GM19023 (cell line): ENCODE results near the gene RNF40.

Experiments used
- ATAC-seq: cut with Tn5 transposase; IDR thresholded peaks from one replicate; pipeline ENCODE4 v1.9.1; 2021; ENCODE audit warnings: mild to moderate bottlenecking, moderate library complexity; ENCODE audit not compliant: unreplicated experiment

The RNF40 gene

DNA sequence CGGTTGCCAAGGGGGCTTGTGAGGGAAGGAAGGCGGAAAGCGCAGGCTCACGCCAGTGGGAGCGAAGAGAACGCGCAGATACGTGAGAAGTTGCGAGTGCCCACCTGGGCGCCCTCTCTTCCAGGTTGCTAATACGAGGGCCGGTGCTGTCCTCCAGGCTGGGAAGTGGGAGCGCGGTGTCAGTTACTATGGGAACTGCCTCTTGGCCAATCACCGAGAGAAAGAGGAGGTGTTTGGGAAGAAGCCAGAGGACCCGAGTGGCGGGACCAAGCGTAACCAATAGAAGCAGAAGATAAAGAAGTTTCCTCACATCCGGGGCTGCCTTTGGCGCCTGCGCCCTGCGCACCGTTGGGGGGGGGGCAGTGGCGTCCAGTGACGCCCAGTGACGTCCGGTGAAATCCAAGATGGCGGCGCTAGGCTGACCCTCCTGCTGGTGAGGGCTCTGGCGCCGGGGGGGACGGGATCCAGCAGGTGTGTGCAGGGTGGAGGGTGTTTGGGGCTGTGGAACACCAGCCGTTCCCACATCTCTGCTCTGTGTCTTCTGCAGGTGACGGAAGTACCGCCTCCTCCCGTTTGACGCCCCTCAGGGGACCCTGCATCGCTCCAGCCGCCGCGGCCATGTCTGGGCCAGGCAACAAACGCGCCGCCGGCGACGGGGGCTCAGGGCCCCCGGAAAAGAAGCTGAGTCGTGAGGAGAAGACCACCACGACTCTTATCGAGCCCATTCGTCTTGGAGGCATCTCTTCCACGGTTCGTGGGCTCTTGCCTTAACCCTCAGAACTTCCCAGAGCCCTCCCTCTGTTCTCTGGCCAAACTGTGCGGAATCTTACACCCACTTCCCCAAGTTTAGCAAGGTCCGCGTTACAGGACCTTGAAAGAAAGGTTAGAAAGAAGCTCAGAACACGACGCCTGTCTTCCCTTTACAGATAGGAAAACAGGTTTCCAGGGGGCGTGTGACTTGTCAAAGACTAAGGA is at the start of gene RNF40, which contains the start of gene CFAP119:
RNF40 (plus strand) TSS at position 395 of the 975 bp plus-strand sequence; CDS start at position 619, 224 bp downstream.
CFAP119 (minus strand) TSS at position 135 of the 975 bp plus-strand sequence. CDS start 314 bp downstream, outside the sequence.
- peak; percentile 84 for ATAC-seq

DNA sequence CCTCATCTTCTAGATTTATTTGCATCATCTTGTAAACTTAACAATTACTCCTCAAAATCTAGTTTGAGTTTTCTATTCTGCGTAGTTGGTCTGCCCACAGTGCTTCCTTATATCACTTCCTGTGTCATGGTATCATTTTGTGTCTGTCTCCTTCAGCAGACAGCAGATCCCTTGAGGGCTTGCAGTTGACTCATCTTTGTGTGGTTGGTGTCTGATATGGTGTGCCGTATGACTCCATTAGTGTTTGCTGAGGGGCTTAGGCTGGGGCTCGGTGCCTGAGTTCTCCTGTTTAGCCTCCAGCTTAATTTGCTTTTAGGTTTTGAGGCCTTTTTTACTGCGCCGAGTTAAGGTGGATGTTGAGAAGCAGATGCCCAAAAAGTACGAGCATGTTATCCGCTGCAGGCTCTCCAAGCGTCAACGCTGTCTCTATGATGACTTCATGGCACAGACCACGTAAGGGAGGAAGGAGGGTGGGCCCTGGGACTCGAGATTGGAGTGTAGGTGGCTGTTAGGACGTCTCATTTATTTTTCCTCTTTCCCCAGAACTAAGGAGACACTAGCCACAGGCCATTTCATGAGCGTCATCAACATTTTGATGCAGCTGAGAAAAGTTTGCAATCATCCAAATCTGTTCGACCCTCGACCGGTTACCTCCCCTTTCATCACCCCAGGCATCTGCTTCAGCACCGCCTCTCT is 46.2 kb upstream of the RNF40 start:
- ATAC-seq: no peak

DNA sequence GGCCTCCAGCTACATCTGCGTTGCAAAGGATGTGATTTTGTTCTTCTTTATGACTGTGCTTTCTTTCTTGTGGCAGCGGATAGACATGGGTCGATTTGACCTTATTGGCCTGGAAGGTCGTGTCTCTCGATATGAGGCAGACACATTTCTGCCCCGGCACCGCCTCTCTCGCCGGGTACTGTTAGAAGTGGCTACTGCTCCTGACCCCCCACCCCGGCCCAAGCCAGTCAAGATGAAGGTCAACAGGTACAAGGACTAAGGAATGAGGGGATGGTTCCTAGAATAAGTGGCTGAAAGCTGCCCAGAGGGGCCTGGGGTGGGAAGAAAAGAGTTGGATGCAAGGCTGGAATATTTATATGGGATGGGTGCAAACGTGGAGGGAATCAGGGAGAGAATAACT is 42.0 kb upstream of the RNF40 start:
- no peak for ATAC-seq

DNA sequence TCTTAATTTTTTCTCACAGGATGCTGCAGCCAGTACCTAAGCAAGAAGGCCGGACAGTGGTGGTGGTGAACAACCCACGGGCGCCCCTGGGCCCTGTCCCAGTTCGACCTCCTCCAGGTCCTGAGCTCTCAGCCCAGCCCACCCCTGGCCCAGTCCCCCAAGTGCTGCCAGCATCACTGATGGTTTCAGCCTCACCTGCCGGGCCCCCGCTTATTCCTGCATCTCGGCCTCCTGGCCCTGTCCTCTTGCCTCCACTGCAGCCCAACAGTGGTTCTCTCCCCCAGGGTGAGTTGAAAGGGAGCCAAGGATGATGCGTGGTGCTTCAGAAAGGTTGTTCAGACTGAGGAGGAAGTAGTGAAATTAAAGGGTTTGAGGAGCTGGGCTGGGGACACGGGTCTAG is 41.4 kb upstream of the RNF40 start:
- no peak for ATAC-seq

DNA sequence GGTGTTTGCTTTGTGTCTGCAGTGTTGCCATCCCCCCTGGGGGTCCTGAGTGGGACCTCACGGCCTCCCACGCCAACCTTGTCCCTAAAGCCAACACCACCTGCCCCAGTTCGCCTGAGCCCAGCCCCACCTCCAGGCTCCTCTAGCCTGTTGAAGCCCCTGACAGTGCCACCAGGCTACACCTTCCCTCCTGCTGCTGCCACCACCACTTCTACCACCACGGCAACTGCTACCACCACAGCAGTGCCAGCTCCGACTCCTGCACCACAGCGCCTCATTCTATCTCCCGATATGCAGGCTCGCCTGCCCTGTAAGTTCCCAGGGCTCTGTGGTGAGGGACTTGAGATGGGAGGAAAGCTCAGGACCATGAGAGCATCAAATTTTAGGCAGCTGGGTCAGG is 41.0 kb upstream of the RNF40 start:
- no peak for ATAC-seq

DNA sequence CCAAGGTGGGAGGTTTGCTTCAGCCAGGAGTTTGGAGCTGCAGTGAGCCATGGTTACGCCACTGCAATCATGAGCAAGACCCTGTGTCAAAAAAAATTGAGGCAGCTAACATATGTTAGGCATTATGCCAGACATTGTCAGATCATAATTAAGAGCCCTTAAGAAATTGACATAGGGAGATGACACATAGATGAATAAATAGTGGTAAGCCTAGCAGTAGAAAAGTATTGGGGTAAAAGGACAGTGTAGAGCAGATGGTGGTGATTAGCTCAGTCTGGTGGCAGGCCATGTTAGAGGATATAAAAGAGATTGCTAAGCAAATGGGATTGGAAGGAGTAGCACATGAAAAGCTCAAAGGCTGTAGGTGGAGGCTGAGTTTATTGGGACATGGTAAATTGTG is 40.5 kb upstream of the RNF40 start:
- ATAC-seq: no peak

DNA sequence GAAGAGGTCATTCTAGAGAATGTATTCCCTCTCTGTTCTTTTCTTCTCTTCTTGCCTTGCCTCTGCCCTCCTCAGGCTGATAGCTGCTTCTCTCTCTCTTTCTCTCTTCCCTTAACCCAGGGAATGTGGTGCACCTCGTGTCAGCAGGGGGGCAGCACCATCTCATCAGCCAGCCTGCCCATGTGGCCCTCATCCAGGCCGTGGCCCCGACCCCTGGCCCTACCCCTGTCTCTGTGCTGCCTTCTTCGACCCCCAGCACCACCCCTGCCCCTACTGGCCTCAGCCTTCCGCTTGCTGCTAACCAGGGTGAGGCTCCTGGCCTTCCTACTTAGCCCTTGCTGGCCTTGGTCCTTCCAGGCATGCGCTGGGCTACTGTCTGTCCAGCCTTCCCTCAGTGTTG is 39.7 kb upstream of the RNF40 start:
- no peak for ATAC-seq

DNA sequence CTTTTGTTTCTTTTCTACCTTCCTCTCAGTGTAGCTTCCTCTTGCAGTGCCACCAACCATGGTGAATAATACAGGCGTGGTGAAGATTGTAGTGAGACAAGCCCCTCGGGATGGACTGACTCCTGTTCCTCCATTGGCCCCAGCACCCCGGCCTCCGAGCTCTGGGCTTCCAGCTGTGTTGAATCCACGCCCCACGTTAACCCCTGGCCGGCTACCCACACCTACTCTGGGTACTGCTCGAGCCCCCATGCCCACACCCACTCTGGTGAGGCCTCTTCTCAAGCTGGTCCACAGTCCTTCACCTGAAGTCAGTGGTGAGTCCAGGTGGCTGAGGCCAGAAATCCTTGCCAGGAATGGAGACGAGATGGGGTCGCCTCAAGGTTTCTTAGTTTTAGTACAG is 39.2 kb upstream of the RNF40 start:
- ATAC-seq: no peak

DNA sequence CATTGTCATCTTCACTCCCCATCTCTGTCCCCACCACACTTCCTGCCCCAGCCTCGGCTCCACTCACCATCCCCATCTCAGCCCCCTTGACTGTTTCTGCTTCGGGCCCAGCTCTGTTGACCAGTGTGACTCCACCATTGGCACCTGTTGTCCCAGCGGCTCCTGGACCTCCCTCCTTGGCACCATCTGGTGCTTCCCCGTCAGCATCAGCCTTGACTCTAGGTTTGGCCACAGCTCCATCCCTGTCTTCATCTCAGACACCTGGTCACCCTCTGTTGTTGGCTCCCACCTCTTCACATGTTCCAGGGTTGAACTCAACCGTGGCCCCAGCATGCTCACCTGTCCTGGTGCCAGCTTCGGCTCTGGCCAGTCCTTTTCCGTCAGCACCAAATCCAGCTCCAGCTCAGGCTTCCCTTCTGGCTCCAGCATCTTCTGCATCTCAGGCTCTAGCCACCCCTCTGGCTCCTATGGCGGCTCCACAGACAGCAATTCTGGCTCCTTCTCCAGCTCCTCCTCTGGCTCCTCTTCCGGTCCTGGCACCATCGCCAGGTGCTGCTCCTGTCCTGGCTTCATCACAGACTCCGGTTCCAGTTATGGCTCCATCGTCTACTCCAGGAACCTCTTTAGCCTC is 38.3 kb upstream of the RNF40 start:
- ATAC-seq: no peak

DNA sequence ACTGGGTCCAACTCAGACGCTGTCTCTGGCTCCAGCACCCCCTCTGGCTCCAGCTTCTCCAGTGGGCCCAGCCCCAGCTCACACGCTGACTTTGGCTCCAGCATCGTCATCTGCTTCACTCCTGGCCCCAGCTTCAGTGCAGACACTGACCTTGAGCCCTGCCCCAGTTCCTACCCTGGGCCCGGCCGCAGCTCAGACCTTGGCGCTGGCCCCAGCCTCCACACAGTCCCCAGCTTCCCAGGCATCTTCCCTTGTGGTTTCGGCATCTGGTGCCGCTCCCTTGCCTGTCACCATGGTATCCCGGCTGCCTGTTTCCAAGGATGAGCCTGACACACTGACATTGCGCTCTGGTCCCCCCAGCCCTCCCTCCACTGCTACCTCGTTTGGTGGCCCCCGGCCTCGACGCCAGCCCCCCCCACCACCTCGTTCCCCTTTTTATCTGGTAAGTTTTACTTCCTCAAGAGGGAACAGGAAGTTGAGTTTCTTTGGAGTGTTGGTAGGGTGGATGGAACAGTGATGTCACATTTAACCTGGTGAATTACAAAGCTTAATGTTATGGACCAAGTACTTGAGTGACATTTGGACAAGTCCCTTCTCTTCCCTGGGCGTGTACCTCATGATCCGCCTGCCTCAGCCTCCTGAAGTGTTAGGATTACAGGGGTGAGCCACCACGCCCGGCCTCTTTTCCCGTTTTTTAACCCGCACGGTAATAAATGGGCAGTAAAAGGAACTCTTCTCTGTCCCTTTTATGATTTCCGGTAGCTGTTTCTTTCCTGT is 37.3 kb upstream of the RNF40 start:
- ATAC-seq: no peak

DNA sequence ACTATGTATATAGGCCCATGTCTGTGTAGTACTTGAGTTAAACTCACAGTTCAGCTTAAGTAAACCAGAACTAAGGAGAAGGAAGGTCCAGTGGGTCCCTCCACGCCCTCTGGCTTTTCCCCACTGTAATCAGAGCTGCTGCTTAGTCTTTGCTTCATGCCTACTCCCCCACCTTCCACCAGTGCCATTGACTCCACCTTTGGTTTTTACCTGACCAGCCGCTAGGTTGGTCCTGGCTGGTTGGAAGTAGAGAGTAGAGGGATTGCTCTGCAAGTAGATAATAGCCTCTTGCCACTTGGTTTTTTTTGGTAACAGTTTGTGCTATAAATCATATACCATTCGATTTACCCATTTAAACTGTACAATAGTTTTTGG is 36.7 kb upstream of the RNF40 start:
- no peak for ATAC-seq

DNA sequence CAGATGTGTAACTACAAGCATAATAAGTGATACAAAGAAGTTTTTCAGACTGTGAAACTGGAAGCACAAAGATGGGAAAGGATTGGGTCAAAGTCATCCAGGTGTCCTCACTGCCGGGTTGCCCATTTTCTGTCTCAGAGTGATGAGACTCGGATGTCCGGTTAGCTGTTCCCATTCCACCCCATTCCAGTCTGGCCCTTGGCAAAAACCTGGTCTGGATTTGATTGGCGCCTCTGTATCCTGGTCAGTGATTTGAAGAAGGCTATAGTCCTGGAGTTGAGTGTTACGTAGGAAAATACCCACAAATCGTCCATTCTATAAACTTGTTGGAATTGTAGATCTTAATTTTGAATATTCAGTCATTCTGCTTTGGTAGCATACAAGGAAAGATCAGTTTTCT is 33.8 kb upstream of the RNF40 start:
- no peak for ATAC-seq

DNA sequence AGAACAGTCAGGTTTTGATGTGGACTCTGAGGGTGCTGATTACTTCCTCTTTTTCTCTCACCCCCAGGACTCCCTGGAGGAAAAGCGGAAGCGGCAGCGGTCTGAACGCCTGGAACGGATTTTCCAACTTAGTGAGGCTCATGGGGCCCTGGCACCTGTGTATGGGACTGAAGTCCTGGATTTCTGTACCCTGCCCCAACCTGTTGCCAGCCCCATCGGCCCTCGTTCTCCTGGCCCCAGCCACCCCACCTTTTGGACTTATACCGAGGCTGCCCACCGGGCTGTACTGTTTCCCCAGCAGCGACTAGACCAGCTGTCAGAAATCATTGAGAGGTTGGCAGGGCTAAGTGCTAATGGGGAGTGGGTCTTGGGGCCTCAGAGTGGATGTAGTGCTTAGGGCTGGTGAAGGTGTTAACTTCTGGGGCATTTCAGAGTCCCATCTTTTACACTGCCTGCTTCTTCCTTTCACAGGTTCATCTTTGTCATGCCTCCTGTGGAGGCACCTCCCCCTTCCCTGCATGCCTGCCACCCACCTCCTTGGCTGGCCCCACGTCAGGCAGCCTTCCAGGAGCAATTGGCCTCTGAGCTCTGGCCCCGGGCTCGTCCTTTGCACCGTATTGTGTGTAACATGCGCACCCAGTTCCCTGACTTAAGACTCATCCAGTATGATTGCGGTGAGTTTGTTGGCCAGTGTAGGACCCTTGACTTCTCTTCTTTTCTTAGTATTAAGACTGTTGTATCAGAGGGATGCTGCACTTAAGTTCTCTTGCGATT is 33.0 kb upstream of the RNF40 start:
- no peak for ATAC-seq

DNA sequence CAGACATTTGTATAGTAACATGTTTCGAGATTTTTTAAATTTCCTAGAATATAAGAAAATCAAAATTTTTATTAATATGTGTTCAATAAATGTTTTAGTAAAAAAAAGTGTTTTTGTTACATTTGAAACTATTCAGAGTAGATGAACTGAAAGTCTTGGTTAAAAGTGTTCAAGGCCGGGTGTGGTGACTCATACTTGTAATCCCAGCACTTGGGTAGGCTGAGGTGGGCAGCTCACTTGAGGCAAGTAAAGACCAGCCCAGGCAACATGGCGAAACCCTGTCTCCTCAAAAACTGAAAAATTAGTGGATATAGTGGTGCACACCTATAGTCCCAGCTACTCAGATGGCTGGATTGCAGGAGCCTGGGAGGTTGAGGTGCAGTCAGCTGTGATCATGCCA is 30.7 kb upstream of the RNF40 start:
- no peak for ATAC-seq

DNA sequence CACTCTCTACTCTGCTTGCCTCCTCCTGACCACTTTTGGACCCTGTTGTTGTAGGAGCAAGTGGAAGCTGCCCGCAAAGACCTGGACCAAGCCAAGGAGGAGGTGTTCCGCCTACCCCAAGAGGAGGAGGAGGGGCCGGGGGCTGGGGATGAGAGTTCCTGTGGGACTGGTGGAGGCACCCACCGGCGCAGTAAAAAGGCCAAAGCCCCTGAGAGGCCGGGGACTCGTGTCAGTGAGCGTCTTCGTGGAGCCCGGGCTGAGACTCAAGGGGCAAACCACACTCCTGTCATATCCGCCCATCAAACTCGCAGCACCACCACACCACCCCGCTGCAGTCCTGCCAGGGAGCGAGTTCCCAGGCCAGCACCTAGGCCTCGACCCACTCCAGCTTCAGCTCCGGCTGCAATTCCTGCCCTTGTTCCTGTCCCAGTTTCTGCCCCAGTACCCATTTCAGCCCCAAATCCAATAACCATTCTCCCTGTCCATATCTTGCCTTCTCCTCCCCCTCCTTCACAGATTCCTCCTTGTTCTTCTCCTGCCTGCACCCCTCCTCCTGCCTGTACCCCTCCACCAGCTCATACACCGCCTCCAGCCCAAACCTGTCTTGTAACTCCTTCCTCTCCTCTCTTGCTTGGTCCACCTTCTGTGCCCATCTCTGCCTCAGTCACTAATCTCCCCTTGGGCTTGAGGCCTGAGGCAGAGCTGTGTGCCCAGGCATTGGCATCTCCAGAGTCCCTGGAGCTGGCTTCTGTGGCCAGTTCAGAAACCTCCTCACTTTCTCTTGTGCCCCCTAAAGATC is 24.9 kb upstream of the RNF40 start:
- no peak for ATAC-seq

DNA sequence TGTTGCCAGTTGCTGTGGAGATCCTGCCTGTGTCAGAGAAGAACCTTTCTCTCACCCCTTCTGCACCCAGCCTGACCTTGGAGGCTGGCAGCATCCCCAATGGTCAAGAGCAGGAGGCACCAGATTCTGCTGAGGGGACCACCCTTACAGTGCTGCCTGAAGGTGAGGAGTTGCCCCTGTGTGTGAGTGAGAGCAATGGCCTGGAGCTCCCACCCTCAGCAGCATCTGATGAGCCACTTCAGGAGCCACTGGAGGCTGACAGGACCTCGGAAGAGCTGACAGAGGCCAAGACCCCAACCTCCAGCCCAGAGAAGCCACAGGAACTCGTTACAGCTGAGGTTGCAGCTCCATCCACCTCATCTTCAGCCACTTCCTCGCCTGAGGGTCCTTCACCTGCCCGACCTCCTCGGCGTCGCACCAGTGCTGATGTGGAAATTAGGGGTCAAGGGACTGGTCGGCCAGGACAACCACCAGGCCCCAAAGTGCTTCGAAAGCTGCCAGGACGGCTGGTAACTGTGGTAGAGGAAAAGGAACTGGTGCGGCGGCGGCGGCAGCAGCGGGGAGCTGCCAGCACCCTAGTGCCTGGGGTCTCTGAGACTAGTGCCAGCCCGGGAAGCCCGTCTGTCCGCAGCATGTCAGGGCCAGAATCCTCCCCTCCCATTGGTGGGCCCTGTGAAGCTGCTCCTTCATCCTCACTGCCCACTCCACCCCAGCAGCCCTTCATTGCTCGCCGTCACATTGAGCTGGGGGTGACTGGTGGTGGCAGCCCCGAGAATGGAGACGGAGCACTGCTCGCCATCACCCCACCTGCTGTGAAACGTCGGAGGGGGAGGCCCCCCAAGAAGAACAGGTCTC is 24.1 kb upstream of the RNF40 start:
- ATAC-seq: no peak

DNA sequence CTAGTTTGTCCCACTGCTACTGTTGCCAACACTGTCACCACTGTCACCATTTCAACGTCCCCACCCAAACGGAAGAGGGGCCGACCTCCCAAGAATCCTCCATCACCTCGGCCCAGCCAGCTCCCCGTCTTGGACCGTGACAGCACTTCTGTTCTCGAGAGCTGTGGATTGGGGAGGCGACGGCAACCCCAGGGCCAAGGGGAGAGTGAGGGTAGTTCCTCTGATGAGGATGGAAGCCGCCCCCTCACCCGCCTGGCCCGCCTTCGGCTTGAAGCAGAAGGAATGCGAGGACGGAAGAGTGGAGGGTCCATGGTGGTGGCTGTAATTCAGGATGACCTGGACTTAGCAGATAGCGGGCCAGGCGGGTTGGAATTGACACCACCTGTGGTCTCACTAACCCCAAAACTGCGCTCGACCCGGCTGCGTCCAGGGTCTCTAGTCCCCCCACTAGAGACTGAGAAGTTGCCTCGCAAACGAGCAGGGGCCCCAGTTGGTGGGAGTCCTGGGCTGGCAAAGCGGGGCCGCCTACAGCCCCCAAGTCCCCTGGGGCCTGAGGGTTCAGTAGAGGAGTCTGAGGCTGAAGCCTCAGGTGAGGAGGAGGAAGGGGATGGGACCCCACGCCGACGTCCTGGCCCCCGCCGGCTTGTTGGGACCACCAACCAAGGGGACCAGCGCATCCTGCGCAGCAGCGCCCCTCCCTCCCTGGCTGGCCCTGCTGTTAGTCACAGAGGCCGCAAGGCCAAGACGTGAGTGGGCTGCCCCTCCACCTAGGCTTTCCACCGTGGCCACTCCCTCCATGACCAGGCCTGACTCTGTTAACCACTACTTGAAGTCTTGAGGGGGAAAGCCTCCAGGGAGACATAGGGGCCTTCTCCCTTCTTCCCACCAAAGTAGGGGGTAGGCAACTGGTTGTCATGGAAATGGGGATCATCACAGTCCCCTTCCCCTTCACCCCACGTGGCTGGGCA is 22.9 kb upstream of the RNF40 start:
- no peak for ATAC-seq
